Thoracic aorta (tissue), 2 donors: Measurements from ENCODE around the gene TBK1. TPM values are rescaled to one million over a fixed set of nuclear protein-coding genes. Genes with fewer than 3 reads are reported as not detected.

Experiments used
- ATAC-seq: fragments of 150-250 bp; one replicate; pipeline ENCODE4 v1.8.0; 2017; ENCODE audit warnings: low read depth; ENCODE audit not compliant: insufficient number of reproducible peaks, low FRiP score
- DNase-seq: peaks from one replicate; pipeline ENCODE4 v3.0.0-alpha.2; 2020; ENCODE audit warnings: low spot score
- H3K27ac ChIP-seq, 2 donors: fragments of 200-600 bp; sonication (generic); 1 replicate in 1 of 2; 2 replicates in 1 of 2; pipeline ENCODE4 v1.5.1; 2016; ENCODE audit warnings: mild to moderate bottlenecking in 2 of 2, moderate library complexity in 2 of 2
- H3K27me3 ChIP-seq: fragments of 200-600 bp; sonication (generic); replicated peaks from 2 replicates; pipeline ENCODE4 v1.6.0; 2016; ENCODE audit warnings: mild to moderate bottlenecking; ENCODE audit not compliant: insufficient read depth
- H3K36me3 ChIP-seq: fragments of 200-600 bp; sonication (generic); one replicate; pipeline ENCODE4 v1.5.1; 2016
- H3K4me1 ChIP-seq, 2 donors: fragments of 200-600 bp; sonication (generic); 1 replicate in 1 of 2; 2 replicates in 1 of 2; pipeline versions ENCODE4 v1.5.1 to v1.6.0; 2016; ENCODE audit warnings: low read depth in 2 of 2, mild to moderate bottlenecking in 1 of 2; ENCODE audit not compliant: control insufficient read depth in 1 of 2
- H3K4me3 ChIP-seq: fragments of 200-600 bp; sonication (generic); 2 replicates; pipeline ENCODE4 v1.5.1; 2016; ENCODE audit warnings: mild to moderate bottlenecking
- H3K9me3 ChIP-seq: fragments of 200-600 bp; sonication (generic); 2 replicates; pipeline ENCODE4 v1.5.1; 2016
- total RNA-seq, 2 donors: library from RNA; depleted of rRNA; stranded (reverse); fragments of >200 nt; gene quantifications; one replicate each; pipeline versions ENCODE4 v1.1.0 to v1.2.3, GENCODE V29; 2016
- TF ChIP-seq, protein P1 (sequence below): fragments of 200-600 bp; sonication (generic); IDR thresholded peaks from one replicate; pipeline ENCODE4 v1.5.1; 2019; ENCODE audit warnings: antibody characterized with exemption

The TBK1 gene
- total RNA-seq, 2 donors from 2014 or later = 26.3 to 39.3 TPM

- Histone ChIP-seq H3K4me3 (no peak overlapping the region), H3K27ac (no peak overlapping the region), H3K36me3 (peaks cover 30% of the 10 kb centered on the region), H3K4me1 (peaks cover 0 to 6% of the 10 kb centered on the region in 2 donors), H3K9me3 (no peaks in the 10 kb centered on the region), H3K27me3 (no peaks in the 10 kb centered on the region)
- no peak for DNase-seq
- TF ChIP-seq, protein P1, sequence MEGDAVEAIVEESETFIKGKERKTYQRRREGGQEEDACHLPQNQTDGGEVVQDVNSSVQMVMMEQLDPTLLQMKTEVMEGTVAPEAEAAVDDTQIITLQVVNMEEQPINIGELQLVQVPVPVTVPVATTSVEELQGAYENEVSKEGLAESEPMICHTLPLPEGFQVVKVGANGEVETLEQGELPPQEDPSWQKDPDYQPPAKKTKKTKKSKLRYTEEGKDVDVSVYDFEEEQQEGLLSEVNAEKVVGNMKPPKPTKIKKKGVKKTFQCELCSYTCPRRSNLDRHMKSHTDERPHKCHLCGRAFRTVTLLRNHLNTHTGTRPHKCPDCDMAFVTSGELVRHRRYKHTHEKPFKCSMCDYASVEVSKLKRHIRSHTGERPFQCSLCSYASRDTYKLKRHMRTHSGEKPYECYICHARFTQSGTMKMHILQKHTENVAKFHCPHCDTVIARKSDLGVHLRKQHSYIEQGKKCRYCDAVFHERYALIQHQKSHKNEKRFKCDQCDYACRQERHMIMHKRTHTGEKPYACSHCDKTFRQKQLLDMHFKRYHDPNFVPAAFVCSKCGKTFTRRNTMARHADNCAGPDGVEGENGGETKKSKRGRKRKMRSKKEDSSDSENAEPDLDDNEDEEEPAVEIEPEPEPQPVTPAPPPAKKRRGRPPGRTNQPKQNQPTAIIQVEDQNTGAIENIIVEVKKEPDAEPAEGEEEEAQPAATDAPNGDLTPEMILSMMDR = no peak
- ATAC-seq = no peak
These were observed 17.0 kb downstream of the TBK1 start for GRCh38 chr12:64468966-64469365.

GRCh38 chr12:64469455-64470142, 17.7 kb downstream of the TBK1 start:
- DNase-seq (no peak), ATAC-seq (no peak)
- TF ChIP-seq, protein P1 = no peak
- Histone ChIP-seq H3K9me3 (no peaks in the 10 kb centered on the region), H3K36me3 (peaks cover 31% of the 10 kb centered on the region), H3K27ac (no peak overlapping the region), H3K4me1 (peaks cover 0 to 6% of the 10 kb centered on the region in 2 donors), H3K4me3 (no peak overlapping the region), H3K27me3 (no peaks in the 10 kb centered on the region)

DNA sequence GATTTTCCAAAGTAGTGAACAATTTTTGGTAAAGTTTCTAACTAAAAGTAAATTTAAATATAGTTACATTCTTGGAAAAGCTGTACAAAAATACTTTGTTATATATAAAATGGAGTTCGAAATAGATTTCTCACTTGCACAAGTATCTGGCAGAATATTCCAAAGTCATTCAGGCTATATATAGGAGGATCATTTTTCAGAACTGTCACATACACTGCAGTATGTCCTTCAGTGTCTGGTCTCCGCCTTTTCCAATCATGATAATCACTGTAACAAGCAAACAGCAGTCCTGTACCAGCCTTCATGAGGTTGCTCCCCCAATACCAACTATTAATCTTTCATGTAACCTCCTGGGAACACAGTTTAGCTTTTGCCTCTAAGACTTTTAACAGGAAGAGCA, 18.6 kb downstream of the TBK1 start:
- ATAC-seq = no peak
- peaks cover 40% of the 10 kb centered on the region for H3K36me3 ChIP-seq
- TF ChIP-seq, protein P1 = no peak

GRCh38 chr12:64473176-64473575, 21.3 kb downstream of the TBK1 start:
- no peak overlapping the region for H3K4me3 ChIP-seq
- H3K36me3 ChIP-seq = peaks cover 43% of the 10 kb centered on the region
- peaks cover 10% of the 10 kb centered on the region for H3K9me3 ChIP-seq
- ATAC-seq (no peak), DNase-seq (no peak)
- H3K4me1 ChIP-seq = peaks cover 0 to 6% of the 10 kb centered on the region in 2 donors
- TF ChIP-seq, protein P1 = no peak
- no peaks in the 10 kb centered on the region for H3K27me3 ChIP-seq
- no peak overlapping the region for H3K27ac ChIP-seq

More for the DNA sequence above, 18.6 kb downstream of the TBK1 start:
- H3K4me1 ChIP-seq = peaks cover 0 to 6% of the 10 kb centered on the region in 2 donors
- H3K4me3 ChIP-seq = no peak overlapping the region
- no peak overlapping the region for H3K27ac ChIP-seq
- H3K27me3 ChIP-seq = no peaks in the 10 kb centered on the region
- no peak for DNase-seq
- H3K9me3 ChIP-seq = no peaks in the 10 kb centered on the region

DNA sequence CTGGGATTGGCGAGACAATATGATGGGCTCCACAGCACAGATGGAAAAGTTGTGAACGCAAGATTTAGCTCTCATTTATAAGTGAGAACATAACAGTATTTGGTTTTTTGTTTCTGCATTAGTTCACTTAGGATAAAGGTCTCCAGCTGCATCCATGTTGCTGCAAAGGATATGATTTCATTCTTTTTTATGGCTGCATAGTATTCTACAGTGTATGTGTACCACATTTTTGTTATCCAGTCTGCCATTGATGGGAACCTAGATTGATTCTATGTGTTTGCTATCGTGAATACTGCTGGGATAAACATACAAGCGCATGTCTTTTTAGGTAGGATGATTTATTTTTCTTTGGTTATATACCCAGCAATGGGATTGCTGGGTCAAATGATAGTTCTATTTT, 23.6 kb downstream of the TBK1 start:
- Histone ChIP-seq H3K36me3 (peaks cover 29% of the 10 kb centered on the region), H3K4me3 (no peak overlapping the region), H3K27ac (no peak overlapping the region), H3K4me1 (no peaks in the 10 kb centered on the region), H3K9me3 (peaks cover 10% of the 10 kb centered on the region), H3K27me3 (no peaks in the 10 kb centered on the region)
- no peak for DNase-seq
- ATAC-seq = no peak
- TF ChIP-seq, protein P1 = no peak
